Activated gamma-delta T cell treated with Interleukin-2 at 50 U/mL for 16 hours (primary cell): ENCODE data around the gene PRDX6.
"Not testable (repeated sequence)": the region's sequence is repeated elsewhere in the genome, so short reads cannot be mapped to it uniquely, and the experiment has no call there.

Experiments used
- DNase-seq: peaks from one replicate; pipeline ENCODE4 v3.0.0-alpha.2; 2020

Gene PRDX6

GRCh38 chr1:173469656-173470055 is 7.5 kb upstream of the PRDX6 start:
- DNase-seq, result no peak

GRCh38 chr1:173470608-173471007 is 6.5 kb upstream of the PRDX6 start:
- no peak for DNase-seq

DNA sequence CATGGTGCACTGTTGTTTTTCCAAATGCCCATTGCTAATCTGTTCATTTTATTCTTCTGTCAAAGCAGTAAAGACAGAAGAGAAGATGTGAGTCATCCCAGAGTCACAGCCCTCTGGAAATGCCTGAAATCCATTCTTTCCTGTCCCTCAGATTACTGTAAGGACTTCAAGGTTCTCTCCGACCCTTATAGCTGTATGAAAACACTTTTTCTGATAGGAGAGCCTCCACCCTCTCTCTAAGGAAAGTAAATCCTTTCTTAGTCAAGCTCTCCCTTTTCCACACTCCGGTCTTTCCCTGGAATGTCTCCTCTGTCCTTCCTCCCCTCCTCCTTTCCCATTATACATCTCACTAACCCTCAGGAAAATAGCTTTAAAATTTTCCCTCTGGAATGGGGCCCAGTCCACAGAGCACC is 3.5 kb upstream of the PRDX6 start:
- DNase-seq, result no peak

DNA sequence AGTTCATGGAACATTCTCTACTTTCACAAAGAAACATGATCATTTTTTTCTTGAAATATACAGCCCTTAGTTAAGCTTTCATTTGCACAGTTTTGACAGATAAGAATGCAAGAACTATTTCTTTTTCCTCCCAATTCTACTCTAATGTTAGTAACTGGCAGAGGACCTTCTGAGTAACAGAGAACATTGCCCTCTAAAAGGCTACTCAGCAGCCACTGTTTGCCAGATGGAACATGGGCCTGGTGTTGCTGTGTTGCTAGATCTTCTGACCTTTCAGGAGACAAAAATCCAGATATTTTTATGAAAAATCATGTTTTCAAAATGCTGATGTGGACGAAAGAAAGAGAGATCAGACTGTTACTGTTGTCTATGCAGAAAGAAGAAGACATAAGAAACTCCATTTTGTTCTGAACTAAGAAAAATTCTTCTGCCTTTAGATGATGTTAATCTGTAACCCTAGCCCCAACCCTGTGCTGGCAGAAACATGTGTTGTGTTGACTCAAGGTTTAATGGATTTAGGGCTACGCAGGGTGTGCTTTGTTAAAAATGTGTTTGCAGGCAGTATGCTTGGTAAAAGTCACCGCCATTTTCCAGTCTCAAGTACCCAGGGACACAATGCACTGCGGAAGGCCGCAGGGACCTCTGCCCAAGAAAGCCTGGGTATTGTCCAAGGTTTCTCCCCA is 2.9 kb upstream of the PRDX6 start:
- DNase-seq, result no peak

- not testable (repeated sequence) for DNase-seq
These were observed 2.2 kb upstream of the PRDX6 start for GRCh38 chr1:173474780-173475421.

GRCh38 chr1:173475564-173476196 is 1.5 kb upstream of the PRDX6 start:
- no peak for DNase-seq

- DNase-seq, result no peak
These were observed 904 bp upstream of the PRDX6 start for GRCh38 chr1:173476197-173476664.

DNA sequence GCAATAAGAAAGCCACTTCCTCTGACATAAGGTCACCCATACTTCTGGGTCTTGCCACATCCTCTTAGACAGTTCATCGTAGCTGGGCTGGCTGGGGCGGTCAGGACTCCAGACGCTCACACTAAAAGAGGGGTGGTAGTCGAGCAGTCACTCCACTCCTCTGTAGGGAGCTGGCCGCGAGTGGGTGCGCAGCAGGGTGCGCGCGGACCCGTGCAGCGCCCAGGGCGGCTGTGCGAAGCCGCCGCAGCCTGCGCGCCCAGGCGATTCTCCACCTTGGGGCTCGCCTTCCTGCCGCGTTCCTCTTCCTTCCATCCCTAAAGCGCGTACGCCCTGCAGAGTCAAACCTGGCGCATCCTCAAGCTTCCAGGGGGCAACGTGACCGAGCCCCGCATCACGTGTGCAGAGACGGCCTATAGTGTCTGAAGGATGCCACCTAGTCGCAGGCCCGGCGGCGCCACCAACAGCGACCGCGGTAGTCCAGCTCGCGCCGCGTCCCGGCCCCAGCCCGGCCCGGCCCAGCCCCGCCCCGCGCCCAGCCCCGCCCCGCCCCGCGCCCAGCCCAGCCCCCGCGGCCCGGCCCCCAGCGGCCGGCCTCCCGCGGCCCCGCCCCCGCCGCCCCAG is 360 bp upstream of the PRDX6 start:
- peak; percentile 78 for DNase-seq

DNA sequence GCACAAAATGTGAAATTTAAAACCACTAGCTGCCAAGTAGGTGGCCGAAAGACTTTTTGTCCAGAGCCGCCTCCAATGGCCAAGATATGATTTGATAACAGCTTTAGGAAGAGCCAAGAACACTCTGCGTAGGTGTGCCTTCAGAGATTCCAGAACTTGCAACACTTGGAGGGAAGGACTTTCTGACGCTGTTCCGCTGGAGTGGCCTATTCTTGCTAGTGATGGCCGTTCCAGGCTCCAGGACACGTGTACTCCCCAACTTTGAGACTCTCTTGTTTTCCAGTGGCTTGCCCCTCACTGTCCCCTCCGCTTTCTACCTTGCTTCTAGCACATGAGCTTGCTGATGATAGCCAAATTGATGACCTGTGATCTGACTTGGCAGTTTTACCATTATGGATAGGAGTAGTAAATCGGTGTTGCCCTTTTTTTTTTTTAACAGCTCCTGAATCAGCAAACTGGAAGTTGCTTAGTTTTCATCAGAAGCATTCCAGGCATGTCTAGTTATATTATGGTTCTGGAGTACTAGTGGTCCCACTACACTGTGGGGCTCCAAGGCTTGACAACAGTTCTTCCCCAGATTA is 1.0 kb downstream of the PRDX6 start:
- no peak for DNase-seq

- DNase-seq, result no peak
These were observed 2.5 kb downstream of the PRDX6 start for GRCh38 chr1:173479649-173480048.

DNA sequence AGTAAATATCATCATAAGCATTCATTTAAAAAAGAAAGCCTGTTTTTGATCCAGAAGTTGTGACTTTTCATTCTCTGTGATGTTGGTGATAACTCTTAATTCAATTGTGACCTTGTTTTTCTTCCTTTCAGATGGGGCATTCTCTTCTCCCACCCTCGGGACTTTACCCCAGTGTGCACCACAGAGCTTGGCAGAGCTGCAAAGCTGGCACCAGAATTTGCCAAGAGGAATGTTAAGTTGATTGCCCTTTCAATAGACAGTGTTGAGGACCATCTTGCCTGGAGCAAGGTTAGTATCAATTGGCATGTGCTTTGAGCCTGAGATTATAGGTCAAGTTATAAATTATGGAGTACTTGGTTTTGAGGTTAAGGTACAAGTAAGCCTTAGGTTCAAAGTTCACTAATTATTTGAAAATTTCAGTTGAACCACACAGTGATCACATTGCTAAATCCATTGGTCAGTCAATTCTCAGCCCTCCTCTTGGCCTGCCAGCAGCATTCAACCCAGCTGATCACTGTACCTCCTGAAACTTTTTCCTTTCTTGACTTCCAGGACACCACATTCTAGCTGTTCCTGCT is 4.1 kb downstream of the PRDX6 start:
- DNase-seq, result no peak

GRCh38 chr1:173482683-173483082 is 5.5 kb downstream of the PRDX6 start:
- no peak for DNase-seq

DNA sequence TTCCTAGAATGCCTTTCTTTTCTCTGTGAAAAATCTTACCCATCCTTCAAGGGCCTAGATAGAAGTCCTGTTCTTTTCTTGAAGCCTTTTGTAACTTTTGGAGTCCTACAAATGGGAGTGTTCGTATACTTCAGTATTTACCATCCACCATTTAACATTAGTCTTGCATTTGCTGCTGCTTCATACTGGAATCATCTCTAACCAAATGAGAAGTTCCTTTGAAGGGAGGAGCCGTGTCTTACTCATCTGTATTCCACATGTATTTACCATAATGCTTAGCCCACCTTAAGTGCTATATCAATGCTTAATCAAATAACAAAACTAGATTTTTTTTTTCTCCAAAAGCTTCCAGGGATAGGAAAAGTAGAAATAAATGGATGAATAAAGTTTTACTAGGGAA is 7.1 kb downstream of the PRDX6 start:
- DNase-seq, result no peak

DNA sequence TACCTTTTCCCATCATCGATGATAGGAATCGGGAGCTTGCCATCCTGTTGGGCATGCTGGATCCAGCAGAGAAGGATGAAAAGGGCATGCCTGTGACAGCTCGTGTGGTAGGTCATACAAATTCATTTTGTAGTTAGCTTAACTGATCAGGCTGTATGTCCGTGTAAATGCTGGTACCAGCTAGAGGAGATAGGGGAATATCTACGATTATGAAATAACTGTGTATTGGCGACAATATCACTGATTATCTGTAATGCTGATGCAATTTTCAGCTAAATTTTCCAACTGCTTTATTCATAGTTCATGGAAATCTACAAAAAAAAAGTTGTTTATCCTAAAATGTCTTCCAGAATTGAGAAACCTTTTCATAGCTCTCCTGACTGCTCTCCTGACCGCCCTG is 8.3 kb downstream of the PRDX6 start:
- no peak for DNase-seq

DNA sequence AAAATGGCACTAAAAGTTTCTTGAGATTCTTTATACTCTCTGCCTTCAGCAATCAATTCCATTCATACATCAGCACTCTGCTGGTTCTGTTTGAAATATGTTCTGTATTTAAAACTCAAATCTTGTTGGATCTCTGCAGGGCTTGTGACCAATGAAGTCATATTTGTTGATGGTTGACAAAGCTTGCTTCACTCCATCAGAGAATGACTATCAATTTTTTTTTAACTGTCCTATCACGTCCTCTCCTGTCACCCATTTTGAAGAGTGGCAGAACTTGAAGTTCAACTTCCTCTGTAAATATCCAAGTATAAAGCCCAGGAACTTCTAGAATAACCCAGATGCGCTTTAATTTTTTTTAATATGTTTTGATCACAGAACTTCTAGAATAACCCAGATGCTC is 10.9 kb downstream of the PRDX6 start:
- DNase-seq, result no peak

DNA sequence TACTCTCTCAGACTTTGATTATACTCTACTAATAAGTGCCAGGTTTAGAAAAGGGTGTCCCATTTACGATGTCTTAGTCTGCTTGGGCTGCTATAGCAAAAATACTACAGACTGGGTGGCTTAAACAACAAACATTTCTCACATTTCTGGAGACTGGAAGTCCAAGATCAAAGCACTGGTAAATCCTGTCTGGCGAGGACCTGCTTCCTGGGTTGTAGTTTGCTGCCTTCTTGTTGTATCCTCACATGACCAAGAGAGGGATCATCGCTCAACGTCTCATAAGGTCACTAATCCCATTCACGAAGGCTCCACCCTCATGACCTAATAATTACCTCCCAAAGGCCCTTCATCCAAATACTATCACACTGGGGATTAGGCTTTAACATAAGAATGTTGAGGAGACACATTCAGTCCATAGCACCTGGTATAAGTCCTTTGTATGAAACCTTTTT is 12.0 kb downstream of the PRDX6 start:
- DNase-seq, result no peak

DNA sequence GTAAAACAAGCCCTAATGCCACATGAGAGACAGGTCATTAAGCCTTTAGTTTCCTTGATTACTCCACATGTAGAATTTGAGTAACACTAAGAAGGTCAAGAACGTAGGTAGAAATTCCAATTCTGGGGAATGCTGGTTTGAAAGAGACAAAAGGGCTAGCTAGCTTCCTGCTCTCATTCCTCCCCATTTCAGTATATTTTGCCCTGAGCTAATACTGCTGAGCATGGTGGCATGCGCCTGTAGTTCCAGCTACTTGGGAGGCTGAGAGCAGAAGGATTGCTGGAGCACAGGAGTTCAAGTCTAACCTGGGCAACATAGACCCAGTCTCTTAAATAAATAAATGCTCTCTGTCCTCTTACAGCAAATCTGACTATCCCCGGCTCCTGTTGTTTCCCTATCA is 12.8 kb downstream of the PRDX6 start:
- DNase-seq, result no peak

- no peak for DNase-seq
These were observed 14.4 kb downstream of the PRDX6 start for GRCh38 chr1:173491508-173491907.

GRCh38 chr1:173493125-173493524 is 16.0 kb downstream of the PRDX6 start:
- not testable (repeated sequence) for DNase-seq

DNA sequence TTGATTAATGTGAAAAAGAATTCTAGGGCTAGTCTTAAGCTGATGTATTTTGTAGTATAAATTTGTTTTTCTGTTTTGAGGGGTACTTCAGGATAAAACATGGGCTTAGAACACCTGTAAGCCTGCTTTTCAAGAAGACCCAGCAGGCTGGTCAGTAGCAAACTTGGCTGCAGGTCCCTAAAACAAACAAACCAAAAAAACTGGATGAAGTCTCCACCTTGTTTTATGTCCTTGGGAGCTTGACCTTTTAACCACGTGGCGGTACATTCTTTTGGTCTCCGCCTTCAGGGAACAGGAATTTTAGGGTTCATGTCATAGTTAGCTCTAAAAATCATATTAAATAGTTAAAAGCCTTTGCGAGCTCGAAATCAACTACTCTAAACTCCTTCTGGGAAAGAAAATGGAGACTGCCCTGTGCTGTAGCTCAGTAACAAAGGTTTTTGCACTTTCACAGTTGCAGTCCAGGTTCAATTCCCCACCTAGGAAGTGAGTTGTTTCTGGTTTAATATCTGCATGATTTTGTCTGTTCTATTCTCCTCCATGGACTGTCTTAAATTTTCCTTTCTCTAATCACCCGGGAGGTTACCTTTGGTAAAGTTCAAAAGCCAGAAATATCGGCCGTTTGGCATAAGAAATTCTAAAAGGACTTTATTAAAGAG is 18.6 kb downstream of the PRDX6 start:
- DNase-seq, result no peak

GRCh38 chr1:173496757-173497320 is 19.7 kb downstream of the PRDX6 start:
- DNase-seq, result no peak

GRCh38 chr1:173499729-173500128 is 22.6 kb downstream of the PRDX6 start:
- DNase-seq, result no peak
